SHP77 (cell line): ENCODE results near the gene ALDH1B1.
A peak's percentile ranks its signal among the peaks of the same experiment; 100 is the strongest.

Experiments used
- DNase-seq, 2 experiments: peaks; one replicate each; lab custom pipeline; 2025; lab: John Stamatoyannopoulos, UW

The ALDH1B1 gene

DNA sequence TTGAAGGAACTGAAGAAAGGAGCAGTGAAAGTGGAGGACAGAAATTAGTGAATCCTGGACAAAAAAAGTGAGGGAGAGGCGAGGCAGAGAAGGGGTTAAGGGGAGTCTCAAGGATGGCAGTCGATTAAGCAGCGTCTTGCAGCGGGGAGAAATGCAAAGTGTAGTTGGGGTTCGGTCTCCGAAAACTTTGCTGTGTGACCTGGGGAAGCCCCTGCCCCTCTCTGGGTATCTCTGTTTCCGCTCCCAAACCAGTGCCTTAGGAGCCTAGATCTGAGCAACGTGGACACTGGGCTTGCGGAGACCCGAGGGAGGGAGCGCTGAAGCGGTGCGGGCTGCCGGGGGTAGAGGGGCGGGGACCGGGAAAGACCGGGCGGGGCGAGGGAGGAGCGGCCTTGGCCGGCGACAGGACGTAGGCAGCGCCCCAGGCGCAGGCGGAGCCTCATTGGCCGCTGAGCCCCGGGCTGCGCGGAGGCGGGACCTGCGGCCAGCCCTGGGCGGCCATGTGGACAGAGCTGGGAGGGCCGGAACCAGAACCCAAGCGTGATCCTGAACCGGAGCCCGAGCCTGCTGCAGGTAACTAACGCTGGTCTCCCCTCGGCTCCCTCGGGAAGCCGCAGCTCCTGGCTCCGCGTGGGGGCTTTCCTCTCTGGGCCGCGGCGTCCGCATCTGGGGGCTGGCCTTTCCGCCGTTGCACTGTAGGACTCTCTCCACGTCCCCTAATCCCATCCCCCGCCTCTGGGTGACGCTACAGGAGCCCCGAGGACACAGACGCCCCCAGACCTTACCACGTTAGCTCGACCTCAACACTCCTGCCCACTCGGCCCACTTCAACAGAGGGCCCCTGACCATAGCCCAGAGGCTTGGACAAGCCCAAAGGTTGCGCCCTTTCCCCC, at the start of gene ALDH1B1:
TSS of gene ALDH1B1 (plus strand) at position 468 of the 893 bp plus-strand sequence. CDS start 3,047 bp downstream, outside the sequence.
- DNase-seq = peak; percentile 50 to 70

DNA sequence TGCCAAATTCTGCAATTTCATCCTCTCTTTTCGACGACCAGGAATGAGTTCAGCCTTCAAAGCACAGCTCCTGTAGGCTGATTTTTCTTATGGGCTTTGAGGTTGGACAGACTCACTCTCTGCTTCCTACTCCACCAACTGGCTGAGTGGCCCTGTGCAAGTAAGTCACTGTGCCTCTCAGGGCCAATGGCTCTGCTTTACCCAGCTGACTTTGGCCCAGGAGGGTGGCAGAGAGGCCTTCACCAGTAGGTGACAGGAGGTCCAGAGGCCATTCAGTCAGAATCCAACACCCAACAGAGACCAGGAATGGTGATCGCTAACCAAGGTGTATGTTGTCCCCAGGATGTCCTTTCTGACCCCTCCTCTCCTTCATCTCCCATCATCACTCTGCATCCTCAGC, 49.5 kb upstream of the ALDH1B1 start:
- no peak for DNase-seq

DNA sequence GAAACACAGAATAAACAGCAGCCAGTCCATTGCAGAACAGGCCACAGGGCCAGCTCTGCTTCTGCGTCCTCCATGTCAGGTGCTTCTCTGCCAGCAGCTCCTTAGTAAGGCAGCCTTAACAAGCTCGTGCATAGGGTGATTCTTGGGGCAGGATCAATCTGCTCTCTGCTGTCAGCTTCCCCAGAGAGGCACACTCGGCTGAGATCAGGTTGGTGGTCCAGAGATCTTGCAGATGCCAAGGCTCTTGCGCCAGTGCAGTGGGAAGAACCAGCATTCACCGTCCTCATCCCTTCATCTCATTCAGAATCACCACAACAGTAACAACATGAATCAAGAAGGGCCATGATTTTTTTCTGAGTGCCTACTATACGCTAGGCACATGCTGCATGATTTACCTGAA, 49.0 kb upstream of the ALDH1B1 start:
- no peak for DNase-seq

DNA sequence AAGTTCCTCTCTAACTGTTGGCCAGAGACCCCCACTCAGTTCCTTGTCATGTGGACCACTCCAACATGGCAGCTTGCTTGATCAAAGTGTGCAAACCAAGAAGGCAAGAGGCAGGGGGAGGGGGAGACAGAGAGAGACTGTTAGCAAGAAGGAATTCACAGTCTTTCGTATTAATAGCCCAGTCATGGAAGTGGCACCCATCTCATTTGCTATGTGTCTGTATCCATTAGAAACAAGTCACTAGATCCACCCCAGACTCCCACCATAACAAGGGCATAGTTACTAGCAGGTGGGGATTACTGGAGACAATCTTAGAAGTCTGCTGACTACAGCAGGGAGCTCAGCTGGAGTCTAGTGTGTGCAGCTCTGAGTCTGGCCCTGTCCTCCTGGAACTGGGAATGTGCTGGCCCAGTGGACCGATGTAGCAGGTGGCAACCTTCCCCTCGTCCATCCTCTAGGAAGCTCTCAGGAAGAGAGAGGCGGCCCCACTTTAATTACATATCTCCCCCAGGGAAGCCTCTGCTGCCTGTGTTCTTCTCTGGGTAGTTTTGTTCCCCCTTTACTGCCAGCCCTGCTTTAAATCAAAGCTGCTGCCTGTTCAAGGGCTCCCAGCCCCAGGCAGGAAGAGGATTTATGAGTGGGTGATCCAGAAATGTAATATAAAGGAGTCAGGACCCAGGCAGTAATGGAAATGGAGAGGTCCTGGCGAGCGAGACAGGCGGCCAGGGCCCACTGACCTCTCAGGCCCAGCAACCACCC, 47.8 kb upstream of the ALDH1B1 start:
- DNase-seq = no peak

DNA sequence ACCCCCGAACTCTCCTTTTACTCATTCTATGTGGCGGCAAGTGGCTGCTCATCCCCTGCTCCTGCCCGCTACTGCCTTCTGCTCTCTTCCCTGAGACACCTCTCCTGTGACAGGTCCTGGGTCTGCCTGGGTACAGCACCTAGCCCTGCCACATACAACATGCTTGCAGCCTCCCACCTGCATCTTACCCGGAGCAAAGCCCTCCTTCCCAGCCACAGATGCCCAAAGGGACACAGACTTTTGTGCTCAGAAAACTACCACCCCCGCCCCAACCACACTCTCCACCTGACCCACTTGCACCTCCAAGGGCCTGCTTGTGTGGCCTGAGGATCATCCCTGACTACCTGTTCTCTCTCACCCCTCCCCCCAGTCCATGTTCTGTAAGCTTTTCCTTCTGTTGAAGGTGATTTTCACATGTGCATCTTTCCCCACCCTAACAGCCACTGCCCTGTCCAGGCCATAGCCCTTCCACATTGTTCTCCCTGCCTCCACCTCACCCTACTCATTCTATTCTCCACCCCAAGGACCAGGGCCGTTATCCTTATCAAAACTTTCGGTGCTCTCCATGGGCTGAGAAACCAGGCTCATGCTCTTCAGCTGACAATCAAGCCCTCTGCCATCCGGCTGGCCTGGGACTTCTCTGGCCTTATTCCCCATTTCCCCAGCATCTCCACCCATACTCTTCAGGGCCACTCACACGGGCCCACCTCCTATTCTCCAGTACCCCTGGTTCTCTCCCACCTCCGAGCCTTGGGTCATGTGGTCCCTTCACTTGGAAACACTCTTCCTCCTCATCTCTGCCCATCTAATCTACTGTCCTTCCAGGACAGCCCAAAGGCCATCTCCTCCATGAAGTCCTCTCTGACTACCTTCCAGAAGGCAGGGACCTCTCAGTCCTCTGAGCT, 46.4 kb upstream of the ALDH1B1 start:
- DNase-seq = no peak

DNA sequence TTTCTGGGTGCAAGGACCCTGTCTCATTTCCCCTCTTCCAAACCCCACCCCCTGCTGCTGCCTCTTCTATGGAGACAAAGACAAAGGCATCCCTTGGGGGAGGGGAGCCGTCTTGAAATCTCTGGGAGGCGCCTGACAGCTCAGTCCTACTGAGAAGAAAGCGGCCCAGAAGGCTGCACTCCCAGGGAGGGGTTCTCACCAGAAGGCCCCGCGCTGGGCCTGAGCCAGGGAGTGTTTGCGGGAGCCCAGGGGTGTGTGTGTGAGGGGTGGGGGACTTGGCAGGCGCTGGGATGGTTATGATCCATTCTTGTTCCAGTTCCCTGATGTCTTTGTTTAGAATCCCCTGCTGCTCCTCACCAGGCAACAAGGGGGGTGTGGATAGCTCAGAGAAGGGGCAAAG, 45.7 kb upstream of the ALDH1B1 start:
- no peak for DNase-seq

DNA sequence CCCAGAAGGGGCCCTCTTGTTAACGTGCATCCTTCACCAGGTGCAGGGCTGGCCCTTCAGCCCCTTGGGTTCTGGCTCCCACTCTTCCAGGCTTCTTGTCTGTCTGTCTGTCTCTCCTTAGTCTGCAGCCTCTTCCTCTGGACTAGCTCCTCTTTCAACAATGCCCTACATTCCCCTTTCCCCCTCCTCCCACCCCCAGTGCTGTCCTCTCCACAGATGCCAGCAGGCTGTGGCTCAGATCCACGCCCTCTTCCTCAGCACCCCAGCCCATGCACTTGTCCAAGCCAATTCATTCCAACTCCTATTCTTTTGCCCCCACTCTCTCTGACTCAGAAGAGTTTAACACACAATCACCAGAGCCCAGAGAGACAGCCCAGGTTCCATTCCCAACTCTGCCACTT, 45.2 kb upstream of the ALDH1B1 start:
- no peak for DNase-seq

DNA sequence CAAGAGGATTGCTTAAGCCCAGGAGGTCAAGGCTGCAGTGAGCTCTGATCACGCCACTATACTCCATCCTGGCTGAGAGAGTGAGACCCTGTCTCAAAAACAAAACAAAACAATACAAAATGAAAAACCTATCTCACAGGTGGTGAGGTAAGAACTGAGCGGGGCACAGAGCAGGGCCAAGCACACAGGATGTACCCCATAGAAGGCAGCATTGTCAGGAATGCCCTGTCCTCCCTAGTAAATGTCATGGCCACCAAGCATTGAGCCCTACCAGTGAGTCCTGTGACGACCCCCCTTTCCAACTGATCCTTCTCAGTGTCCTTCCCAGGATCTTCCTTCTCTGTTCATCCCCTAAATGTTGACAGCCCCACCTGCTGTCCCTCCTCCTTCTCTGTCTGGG, 44.6 kb upstream of the ALDH1B1 start:
- DNase-seq = no peak

DNA sequence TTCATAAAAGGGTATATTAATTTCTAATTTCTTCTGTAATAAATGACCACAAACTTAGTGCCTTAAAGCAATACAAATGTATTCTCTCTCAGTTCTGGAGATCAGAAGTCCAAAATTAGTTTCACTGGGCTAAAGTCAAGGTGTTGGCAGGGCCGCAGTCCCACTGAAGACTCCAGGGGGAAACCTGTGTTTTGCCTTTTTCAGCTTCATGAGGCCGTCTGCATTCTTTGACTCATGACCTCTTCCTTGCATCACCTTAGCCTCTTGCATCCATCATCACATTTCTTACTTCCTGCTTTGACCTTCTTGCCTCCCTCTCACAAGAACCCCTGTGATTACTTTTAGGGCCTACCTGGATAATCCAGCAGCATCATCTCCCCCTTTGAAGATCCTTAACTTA, 42.0 kb upstream of the ALDH1B1 start:
- no peak for DNase-seq

DNA sequence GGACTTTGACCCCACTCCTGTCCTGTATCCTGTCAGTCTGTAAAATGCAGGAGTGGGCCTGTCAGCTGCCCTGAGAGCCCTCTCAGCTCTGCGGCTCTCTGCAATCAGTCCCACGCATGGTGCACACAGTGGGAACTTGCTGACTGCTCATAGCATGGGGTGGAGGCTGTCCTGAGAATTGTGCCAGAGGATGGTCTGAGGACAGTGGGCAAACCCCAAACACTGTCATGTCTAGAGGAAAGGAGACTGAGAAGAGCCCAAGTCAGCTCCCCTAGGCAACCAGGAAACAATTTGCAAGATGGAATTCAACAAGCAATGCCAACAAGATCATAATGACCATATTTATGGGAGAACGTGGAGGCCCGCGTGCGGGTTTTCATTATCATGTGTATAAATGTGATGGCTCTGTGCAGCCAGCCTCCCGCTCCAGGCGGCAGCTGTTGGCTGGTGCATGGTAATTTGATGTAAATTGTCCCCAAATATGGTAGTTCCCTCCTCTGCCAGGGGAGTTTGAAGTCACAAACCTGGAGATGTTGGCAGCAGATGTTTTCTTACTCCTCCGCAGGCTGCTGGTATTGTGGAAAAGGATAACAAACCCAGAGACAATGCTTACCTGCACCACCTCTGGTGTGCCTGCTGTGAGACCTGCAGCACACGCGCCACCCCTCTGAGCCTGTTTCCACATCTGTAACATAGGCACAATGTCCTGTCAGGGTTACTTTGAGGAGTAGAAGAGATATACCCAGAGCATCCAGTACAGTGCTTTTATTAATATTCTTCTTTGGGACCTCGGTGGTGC, 39.8 kb upstream of the ALDH1B1 start:
- DNase-seq = no peak

DNA sequence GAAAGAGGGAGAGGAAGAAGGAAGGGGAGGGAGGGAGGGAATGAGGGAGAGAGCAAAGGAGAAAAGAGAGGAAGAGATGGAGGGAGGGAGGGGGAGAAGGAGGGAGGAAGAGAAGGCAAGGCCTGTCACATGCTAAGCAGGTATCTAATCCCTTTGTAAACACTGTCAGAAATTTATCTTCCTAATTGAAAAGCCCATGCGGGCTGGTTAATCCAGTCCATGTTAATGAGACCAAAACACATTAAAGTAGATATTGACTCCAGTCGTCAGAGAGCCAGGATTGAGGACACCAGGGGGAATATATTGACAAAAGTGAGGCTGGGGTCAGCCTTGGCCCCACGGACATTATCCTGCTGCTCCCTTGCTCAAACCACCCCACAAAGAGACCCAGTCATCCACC, 37.4 kb upstream of the ALDH1B1 start:
- DNase-seq = no peak

DNA sequence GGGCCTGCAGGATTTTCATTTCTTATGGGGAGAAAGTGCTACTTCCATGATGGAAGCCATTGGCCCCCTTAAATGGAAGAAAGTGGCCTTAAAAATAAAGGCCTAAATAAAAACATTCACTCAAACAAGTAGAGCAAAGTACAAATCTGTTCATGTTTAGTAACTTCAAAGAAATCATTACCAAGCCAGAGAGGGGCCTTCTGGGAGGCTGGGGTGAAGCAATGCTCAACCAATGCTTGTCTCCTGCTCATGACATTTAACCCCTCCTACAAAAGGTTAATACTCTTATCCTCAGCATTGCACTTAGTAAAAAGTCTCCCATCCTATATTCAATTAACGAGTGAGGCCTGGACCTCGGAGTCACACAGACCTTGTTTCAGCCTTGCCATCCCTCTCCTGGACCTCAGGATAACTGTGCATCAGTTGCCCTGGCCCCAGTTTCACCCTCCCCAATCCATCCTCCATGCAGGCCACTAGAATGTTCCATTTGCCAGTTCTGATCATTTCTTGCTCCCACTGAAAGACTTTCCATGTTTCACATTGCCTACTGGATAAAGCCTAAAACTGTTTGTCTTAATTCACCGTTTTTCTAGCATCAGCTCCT, 36.9 kb upstream of the ALDH1B1 start:
- no peak for DNase-seq

DNA sequence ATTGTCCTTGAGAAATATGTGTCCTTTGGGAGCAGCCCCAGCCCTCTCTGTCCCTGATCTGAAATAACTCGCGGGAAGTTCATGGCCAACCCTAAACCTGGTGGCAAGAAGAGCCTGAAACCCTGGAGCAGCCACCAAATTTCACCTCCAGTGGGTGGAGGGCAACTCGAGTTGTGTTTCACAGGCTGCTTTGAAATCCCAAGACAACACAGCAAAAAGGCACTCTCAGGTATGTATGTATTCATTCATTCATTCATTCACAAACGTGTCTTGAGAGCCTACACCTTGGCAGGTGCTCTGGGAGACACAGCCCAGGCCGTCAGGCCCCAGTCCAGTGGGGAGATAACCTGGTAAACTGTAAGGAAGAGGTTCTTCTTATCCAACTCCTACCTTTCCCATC, 35.7 kb upstream of the ALDH1B1 start:
- DNase-seq = no peak

DNA sequence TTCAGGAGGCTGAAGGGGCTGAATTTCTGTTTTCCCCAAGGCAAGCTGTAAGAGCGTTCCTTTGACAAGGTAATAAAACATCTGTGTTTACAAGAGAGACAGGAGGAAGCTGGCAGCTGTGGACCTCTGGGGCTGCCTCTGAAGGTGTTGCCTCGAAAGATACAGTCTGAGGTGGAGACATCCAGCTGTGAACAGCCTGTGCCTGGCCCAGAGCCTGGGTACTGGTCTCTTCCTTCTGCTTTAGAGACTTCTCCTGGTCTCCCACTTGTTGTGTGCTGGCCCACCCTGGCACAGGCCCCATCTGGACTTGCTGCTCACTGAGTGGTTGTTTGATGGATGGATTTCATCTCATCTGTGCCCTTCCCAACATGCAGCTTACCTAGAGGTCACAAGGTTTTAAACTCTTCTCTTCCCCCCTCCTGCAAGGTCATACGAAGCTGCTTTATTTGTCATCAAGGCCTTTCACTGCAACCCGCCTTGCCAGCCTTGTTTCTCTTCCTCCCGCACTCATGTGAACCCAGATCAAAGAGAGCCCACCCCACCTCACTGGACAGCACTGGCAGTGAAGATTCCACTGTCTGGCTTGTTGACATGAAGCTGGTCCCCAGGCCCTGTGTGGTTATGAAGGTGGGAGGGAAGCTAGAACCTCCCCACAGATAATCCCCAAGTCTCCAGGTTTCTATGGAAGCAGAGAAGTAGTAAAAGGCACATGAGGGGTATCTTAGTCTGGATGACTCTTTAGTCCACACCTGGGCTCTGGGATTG, 35.0 kb upstream of the ALDH1B1 start:
- no peak for DNase-seq

DNA sequence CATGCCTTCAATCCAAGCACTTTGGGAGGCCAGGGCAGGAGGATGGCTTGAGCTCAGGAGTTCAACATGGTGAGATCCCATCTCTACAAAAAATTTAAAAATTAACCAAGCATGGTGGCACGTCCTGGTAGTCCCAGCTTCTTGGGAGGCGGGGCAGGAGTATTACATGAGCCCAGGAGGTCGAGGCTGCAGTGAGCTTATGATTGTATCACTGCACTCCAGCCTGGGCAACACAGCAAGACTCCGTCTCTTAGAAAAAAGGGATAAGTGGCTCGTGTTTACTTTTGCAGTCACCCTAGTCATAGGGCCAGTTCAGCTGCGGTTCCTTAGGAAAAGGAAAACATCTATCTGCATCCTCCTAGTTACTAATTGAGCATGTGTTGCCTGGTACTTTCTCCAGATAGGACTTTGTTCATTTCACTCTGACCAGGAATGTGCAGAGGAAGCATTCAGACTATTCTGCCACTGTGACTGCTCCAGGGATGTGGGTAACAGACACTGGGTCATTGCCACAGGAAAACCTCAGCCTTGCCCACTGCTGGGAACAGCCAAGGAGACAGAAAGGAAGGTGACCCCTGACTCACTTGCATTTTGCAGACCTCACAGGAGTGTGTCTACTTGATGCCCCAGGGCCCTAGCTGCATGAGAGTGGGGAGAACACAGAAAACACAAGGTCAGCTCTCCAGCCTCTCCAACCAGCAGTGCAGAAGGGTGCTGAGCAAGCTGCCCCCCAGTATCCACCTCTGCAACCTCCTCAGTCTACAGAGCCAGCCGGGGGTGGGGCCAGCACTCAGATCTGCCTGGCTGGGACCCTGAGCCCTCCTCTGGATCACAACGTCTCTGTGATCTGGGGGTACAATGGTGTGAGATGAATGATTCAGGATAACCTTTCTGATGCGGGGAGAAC, 33.9 kb upstream of the ALDH1B1 start:
- no peak for DNase-seq

DNA sequence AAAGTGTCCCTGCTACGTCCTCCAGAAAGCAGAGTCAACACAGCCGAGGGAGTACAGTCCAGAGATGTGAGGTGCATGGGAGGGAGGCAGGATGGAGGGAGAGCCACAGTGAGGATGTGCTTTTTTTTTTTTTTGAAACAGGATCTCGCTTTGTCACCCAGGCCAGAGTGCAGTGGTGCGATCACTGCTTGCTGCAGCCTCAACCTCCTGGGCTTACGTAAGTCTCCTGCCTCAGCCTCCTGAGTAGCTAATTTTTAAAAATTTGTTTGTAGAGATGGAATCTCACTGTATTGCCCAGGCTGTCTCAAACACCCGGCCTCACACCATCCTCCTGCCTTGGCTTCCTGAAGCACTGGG, 33.2 kb upstream of the ALDH1B1 start:
- DNase-seq = no peak

DNA sequence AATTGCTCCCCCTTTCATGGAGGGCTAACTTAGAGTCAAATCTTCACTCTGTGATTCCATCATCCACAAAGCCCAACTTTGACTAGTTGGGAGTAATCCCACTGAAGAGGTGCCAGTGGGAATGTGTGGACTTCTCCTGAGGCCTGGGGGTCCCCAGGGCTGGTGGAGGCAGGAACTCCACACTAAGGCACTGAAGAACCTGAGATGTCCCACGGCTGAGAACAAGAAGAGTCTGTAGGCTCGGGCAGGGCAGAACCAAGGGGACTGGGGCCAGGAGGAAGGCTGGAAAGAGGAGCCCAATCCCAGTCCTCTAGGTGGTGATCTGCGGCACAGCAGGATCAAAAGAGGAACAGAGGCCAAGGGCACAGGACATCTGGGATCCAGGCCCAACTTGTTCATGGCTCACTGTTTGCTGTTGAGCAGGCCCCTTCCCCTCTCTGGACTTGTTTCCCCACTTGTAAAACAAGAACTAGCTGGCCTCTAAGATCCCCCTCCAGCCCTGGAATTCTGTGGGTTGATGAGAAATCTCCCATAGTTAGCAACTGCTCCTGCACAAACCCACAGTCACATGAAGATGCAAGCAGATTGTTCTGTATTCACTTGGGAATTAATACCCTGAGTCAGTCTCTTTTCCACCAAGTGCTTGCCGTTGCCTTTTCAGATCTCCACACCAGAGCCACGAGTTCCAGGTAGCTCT, 32.7 kb upstream of the ALDH1B1 start:
- DNase-seq = no peak

DNA sequence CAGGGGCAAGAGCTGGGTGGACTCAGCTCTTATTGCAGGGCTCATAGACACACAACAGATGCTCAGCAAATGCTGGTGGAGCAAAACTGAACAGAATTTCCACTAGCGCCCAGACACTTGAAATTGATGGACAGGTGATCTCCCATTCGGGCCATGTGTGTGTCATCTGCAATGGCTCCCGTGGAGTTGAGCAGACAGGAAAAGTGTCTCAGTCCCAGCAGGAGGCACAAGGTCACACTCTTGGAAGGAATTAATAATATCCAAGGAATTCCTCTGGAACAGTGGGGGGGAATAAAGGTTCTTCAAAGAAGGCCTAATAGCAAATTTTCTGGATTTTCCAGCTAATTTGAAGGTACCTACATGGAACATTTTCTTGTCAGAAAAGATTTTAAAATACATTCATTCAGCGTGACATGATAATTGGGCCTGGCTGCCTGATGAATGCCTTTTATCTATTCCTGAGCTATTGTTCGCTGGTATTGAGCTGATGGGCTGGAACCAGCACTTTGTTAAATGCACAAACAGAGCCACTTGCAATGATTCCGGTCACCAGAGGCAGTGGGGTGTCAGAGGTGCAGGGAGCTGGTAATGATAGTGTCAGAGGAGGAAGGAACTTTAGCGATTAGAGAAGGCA, 31.5 kb upstream of the ALDH1B1 start:
- DNase-seq = no peak
